ENCODE results near the gene UBE2QL1. TPM values are rescaled to one million over a fixed set of nuclear protein-coding genes. Genes with fewer than 3 reads are reported as not detected.

The UBE2QL1 gene
- total RNA-seq, 4 donors from 2014 or later: 0.15 to 1.4 (median 0.28) TPM

DNA sequence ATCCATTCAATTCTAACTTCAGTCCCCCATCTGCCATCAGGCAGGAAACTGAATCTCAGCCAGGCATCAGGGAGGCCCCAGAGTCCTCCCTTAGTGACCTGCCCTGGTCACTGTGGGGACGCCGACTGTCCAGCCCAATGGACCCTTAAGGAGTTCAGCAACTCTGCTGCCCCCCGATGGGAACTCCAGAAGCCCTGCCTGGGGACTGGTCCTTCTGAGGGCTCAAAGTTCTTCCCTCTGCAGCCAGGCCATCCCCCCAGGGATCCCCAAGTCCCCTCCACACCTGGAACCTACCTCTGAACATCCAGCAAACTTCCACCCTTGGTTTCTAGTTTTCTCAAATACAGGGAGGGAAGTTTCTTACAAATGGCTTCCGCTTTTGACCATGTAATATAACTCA, 76.8 kb downstream of the UBE2QL1 start:
- Histone ChIP-seq H3K4me1 (no peaks in the 10 kb centered on the region), H3K27ac (no peak overlapping the region), H3K9me3 (no peaks in the 10 kb centered on the region), H3K27me3 (peaks cover 26% of the 10 kb centered on the region), H3K4me3 (no peak overlapping the region), H3K36me3 (no peaks in the 10 kb centered on the region)
- no peak for ATAC-seq
- WGBS, 2 donors (ENCODE audit: low coverage in 1 of 2): no CpG with 5 or more reads among the region's 4 CpGs
- TF ChIP-seq POLR2A (IDR thresholded peaks at IDR 0.05) (no peak), POLR2AphosphoS5 (IDR thresholded peaks at IDR 0.05) (no peak), EP300 (IDR thresholded peaks at IDR 0.05) (no peak)
- TF ChIP-seq, protein P1, sequence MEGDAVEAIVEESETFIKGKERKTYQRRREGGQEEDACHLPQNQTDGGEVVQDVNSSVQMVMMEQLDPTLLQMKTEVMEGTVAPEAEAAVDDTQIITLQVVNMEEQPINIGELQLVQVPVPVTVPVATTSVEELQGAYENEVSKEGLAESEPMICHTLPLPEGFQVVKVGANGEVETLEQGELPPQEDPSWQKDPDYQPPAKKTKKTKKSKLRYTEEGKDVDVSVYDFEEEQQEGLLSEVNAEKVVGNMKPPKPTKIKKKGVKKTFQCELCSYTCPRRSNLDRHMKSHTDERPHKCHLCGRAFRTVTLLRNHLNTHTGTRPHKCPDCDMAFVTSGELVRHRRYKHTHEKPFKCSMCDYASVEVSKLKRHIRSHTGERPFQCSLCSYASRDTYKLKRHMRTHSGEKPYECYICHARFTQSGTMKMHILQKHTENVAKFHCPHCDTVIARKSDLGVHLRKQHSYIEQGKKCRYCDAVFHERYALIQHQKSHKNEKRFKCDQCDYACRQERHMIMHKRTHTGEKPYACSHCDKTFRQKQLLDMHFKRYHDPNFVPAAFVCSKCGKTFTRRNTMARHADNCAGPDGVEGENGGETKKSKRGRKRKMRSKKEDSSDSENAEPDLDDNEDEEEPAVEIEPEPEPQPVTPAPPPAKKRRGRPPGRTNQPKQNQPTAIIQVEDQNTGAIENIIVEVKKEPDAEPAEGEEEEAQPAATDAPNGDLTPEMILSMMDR (IDR thresholded peaks at IDR 0.05): no peak

DNA sequence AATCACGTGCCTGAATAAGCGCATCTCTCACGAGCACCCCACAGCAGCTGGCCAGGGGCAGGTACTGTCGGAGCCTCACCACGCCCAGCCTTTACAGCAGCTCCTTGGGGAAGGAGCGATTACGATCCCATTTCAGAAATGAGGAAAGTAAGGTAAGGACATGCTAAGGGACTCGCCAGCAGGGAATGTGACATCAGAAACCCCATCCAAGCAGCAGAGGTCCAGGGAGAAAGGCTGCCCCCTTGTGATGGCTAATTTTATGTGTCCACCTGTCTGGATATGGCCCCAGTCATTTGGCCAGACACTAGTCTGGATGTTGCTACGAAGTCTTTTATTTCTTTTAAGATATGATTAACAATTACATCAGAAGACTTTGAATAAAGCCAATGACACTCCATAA, 77.3 kb downstream of the UBE2QL1 start:
- WGBS, 2 donors (ENCODE audit: low coverage in 1 of 2): 55 to 75% methylated on average over 7 of the region's 9 CpGs
- H3K4me1 ChIP-seq: no peaks in the 10 kb centered on the region
- ATAC-seq: no peak
- H3K36me3 ChIP-seq: no peaks in the 10 kb centered on the region
- H3K4me3 ChIP-seq: no peak overlapping the region
- no peak overlapping the region for H3K27ac ChIP-seq
- TF ChIP-seq POLR2AphosphoS5 (IDR thresholded peaks at IDR 0.05) (no peak), EP300 (IDR thresholded peaks at IDR 0.05) (no peak)
- H3K9me3 ChIP-seq: no peaks in the 10 kb centered on the region
- H3K27me3 ChIP-seq: peaks cover 21% of the 10 kb centered on the region

- Histone ChIP-seq H3K4me3 (no peak overlapping the region), H3K36me3 (no peaks in the 10 kb centered on the region), H3K4me1 (no peaks in the 10 kb centered on the region), H3K9me3 (no peaks in the 10 kb centered on the region), H3K27me3 (peaks cover 3% of the 10 kb centered on the region), H3K27ac (no peak overlapping the region)
- WGBS, 2 donors (ENCODE audit: low coverage in 1 of 2): 61 to 73% methylated on average over 5 to 6 of the region's 12 CpGs
- TF ChIP-seq, protein P1 (IDR thresholded peaks at IDR 0.05): no peak
- TF ChIP-seq EP300 (IDR thresholded peaks at IDR 0.05) (no peak), POLR2A (IDR thresholded peaks at IDR 0.05) (no peak), POLR2AphosphoS5 (IDR thresholded peaks at IDR 0.05) (no peak)
- no peak for ATAC-seq
Observed at GRCh38 chr5:6527749-6528455, 79.2 kb downstream of the UBE2QL1 start.

DNA sequence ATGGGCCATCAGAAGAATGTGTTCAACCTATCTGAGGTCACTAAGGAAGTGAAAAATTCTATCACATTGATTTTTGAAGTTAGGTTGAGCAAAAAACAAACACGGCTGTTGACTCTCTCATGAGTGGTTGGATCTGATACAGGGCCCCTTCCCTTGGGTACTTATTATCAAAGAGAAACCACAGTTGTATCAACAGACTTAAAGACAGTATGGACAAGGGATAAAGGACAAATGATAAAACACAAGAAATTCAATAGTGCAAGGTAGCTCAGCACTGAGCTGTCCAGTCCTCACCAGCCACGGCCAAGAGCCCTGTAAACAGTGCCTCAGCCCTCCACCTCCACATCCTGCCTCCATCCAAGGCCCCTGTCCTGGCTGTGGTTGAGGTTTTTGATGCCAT, 86.9 kb downstream of the UBE2QL1 start:
- TF ChIP-seq EP300 (IDR thresholded peaks at IDR 0.05) (no peak), POLR2A (IDR thresholded peaks at IDR 0.05) (no peak)
- TF ChIP-seq, protein P1 (IDR thresholded peaks at IDR 0.05): no peak
- Histone ChIP-seq H3K36me3 (no peaks in the 10 kb centered on the region), H3K4me1 (no peaks in the 10 kb centered on the region), H3K4me3 (no peak overlapping the region), H3K9me3 (no peaks in the 10 kb centered on the region), H3K27me3 (peaks cover 5% of the 10 kb centered on the region), H3K27ac (no peak overlapping the region)
- ATAC-seq: no peak
- WGBS, 2 donors (ENCODE audit: low coverage in 1 of 2): 90 to 100% methylated on average over 1 to 2 of the region's 2 CpGs

DNA sequence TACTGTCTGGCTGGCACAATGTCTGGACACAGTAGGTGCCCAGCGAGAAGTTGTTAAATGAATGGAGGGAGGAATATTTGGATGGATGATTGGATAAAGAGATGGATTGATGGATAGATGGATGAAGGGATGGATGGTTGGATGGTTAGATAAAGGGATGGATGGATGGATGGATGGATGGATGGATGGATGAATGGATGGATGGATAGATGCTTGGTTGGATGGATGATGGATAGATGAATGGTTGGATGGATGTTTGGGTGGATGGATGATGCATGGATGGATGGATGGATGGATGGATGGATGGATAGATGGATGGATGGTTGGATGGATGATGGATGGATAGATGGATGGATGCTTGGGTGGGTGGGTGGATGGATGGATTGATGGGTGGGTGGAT, 90.4 kb downstream of the UBE2QL1 start:
- no peaks in the 10 kb centered on the region for H3K9me3 ChIP-seq
- no peaks in the 10 kb centered on the region for H3K4me1 ChIP-seq
- H3K4me3 ChIP-seq: no peak overlapping the region
- no peak for ATAC-seq
- WGBS, 2 donors (ENCODE audit: low coverage in 1 of 2): 100% methylated on average over 1 of the region's 1 CpG; no CpG with 5 or more reads in 1 of the 2 donors
- no peaks in the 10 kb centered on the region for H3K36me3 ChIP-seq
- TF ChIP-seq, protein P1 (IDR thresholded peaks at IDR 0.05): no peak
- TF ChIP-seq POLR2A (IDR thresholded peaks at IDR 0.05): no peak
- no peaks in the 10 kb centered on the region for H3K27me3 ChIP-seq
- H3K27ac ChIP-seq: no peak overlapping the region

Data from gastroesophageal sphincter (tissue), 4 donors.